ENCODE data around the gene SMIM29. TPM values are rescaled to one million over a fixed set of nuclear protein-coding genes. Genes with fewer than 3 reads are reported as not detected.
"Not testable (repeated sequence)": the region's sequence is repeated elsewhere in the genome, so short reads cannot be mapped to it uniquely, and the experiment has no call there.

Gene SMIM29
- total and polyA plus RNA-seq, 2 donors (not counting 1 experiment from before 2014, with no cell fraction given): 43.6 to 106 TPM

- H3K27ac ChIP-seq (ENCODE audit: low read length in 2 of 2): no peak overlapping the region
- ChIA-PET CTCF (interaction anchor here (1.5 kb wide), 1 partner anchor 154 kb away, joined by 3 read pairs; no protein-coding TSS in a partner anchor), POLR2A (no interaction called here)
- no peak for DNase-seq
- Mint-ChIP-seq H3K27me3 (no peaks in the 10 kb centered on the region), H3K4me3 (no peak overlapping the region), H3K4me1 (no peaks in the 10 kb centered on the region), H3K27ac (no peak overlapping the region), H3K9me3 (ENCODE audit: insufficient read depth) (peaks cover 7% of the 10 kb centered on the region)
- no peak overlapping the region for H3K9ac ChIP-seq (ENCODE audit: low read length)
- peaks cover 0 to 17% (median 9%) of the 10 kb centered on the region in 3 donors for H3K9me3 ChIP-seq (ENCODE audit: control extremely low read depth in 1 of 3, control insufficient read depth in 2 of 3, insufficient read depth in 1 of 3, low read length in 2 of 3)
- ATAC-seq (ENCODE audit: low read depth): no peak
- no peak overlapping the region for H3K4me2 ChIP-seq (replicated peaks; ENCODE audit: low read depth, low read length, poor library complexity, severe bottlenecking)
- intact Hi-C loops (cut with micrococcal nuclease): no loop called here
- H3K27me3 ChIP-seq (replicated peaks in 1 of 4; ENCODE audit: control extremely low read depth in 1 of 4, control insufficient read depth in 3 of 4, insufficient read depth in 4 of 4, low read length in 3 of 4): no peaks in the 10 kb centered on the region
- TF ChIP-seq EZH2 (IDR thresholded peaks at IDR 0.05; ENCODE audit: borderline replicate concordance, insufficient read depth, low read depth, low read length, poor library complexity, severe bottlenecking): no peak
- TF ChIP-seq, protein P1, sequence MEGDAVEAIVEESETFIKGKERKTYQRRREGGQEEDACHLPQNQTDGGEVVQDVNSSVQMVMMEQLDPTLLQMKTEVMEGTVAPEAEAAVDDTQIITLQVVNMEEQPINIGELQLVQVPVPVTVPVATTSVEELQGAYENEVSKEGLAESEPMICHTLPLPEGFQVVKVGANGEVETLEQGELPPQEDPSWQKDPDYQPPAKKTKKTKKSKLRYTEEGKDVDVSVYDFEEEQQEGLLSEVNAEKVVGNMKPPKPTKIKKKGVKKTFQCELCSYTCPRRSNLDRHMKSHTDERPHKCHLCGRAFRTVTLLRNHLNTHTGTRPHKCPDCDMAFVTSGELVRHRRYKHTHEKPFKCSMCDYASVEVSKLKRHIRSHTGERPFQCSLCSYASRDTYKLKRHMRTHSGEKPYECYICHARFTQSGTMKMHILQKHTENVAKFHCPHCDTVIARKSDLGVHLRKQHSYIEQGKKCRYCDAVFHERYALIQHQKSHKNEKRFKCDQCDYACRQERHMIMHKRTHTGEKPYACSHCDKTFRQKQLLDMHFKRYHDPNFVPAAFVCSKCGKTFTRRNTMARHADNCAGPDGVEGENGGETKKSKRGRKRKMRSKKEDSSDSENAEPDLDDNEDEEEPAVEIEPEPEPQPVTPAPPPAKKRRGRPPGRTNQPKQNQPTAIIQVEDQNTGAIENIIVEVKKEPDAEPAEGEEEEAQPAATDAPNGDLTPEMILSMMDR (IDR thresholded peaks at IDR 0.05): no peak
- no peaks in the 10 kb centered on the region for H3K79me2 ChIP-seq (ENCODE audit: control insufficient read depth, insufficient read depth, low read length)
- H4K20me1 ChIP-seq (ENCODE audit: control insufficient read depth, insufficient read depth, low read length, poor library complexity, severe bottlenecking): no peaks in the 10 kb centered on the region
- no peak overlapping the region for H2AFZ ChIP-seq (ENCODE audit: insufficient read depth, low read depth, low read length, poor library complexity, severe bottlenecking)
- no peaks in the 10 kb centered on the region for H3K36me3 ChIP-seq (replicated peaks in 1 of 2; ENCODE audit: control extremely low read depth in 1 of 2, control insufficient read depth in 1 of 2, extremely low read depth in 1 of 2, insufficient read depth in 2 of 2, low read length in 1 of 2)
- no peak overlapping the region for H3K4me3 ChIP-seq (ENCODE audit: control extremely low read depth in 1 of 5, extremely low read depth in 1 of 5, insufficient read depth in 1 of 5, low read depth in 2 of 5, low read length in 4 of 5)
- H3K4me1 ChIP-seq (ENCODE audit: control insufficient read depth in 2 of 2, insufficient read depth in 2 of 2, low read length in 2 of 2): no peaks in the 10 kb centered on the region
- WGBS (ENCODE audit: insufficient coverage): 94% methylated on average over 14 of the region's 17 CpGs
These were observed 11.9 kb upstream of the SMIM29 start for GRCh38 chr6:34260576-34261267.

GRCh38 chr6:34259529-34260069 is 10.8 kb upstream of the SMIM29 start:
- Mint-ChIP-seq H3K4me1 (no peaks in the 10 kb centered on the region), H3K4me3 (no peak overlapping the region), H3K27ac (no peak overlapping the region), H3K9me3 (ENCODE audit: insufficient read depth) (peaks cover 7% of the 10 kb centered on the region), H3K27me3 (no peaks in the 10 kb centered on the region)
- ChIA-PET CTCF (interaction anchor here (1.5 kb wide), 1 partner anchor 155 kb away, joined by 3 read pairs; no protein-coding TSS in a partner anchor), POLR2A (no interaction called here)
- no peak for ATAC-seq (ENCODE audit: low read depth)
- no peak overlapping the region for H2AFZ ChIP-seq (ENCODE audit: insufficient read depth, low read depth, low read length, poor library complexity, severe bottlenecking)
- no peaks in the 10 kb centered on the region for H3K27me3 ChIP-seq (replicated peaks in 1 of 4; ENCODE audit: control extremely low read depth in 1 of 4, control insufficient read depth in 3 of 4, insufficient read depth in 4 of 4, low read length in 3 of 4)
- H3K4me2 ChIP-seq (replicated peaks; ENCODE audit: low read depth, low read length, poor library complexity, severe bottlenecking): no peak overlapping the region
- H3K79me2 ChIP-seq (ENCODE audit: control insufficient read depth, insufficient read depth, low read length): no peaks in the 10 kb centered on the region
- intact Hi-C loops (cut with micrococcal nuclease): no loop called here
- no peak for TF ChIP-seq EZH2 (IDR thresholded peaks at IDR 0.05; ENCODE audit: borderline replicate concordance, insufficient read depth, low read depth, low read length, poor library complexity, severe bottlenecking)
- TF ChIP-seq, protein P1 (IDR thresholded peaks at IDR 0.05): no peak
- H3K9ac ChIP-seq (ENCODE audit: low read length): no peak overlapping the region
- H3K36me3 ChIP-seq (replicated peaks in 1 of 2; ENCODE audit: control extremely low read depth in 1 of 2, control insufficient read depth in 1 of 2, extremely low read depth in 1 of 2, insufficient read depth in 2 of 2, low read length in 1 of 2): no peaks in the 10 kb centered on the region
- WGBS (ENCODE audit: insufficient coverage): no CpG with 5 or more reads among the region's 6 CpGs
- no peak for DNase-seq
- H3K4me3 ChIP-seq (ENCODE audit: control extremely low read depth in 1 of 5, extremely low read depth in 1 of 5, insufficient read depth in 1 of 5, low read depth in 2 of 5, low read length in 4 of 5): no peak overlapping the region
- no peaks in the 10 kb centered on the region for H4K20me1 ChIP-seq (ENCODE audit: control insufficient read depth, insufficient read depth, low read length, poor library complexity, severe bottlenecking)
- no peak overlapping the region for H3K27ac ChIP-seq (ENCODE audit: low read length in 2 of 2)
- H3K9me3 ChIP-seq (ENCODE audit: control extremely low read depth in 1 of 3, control insufficient read depth in 2 of 3, insufficient read depth in 1 of 3, low read length in 2 of 3): peaks cover 0 to 17% (median 9%) of the 10 kb centered on the region in 3 donors
- H3K4me1 ChIP-seq (ENCODE audit: control insufficient read depth in 2 of 2, insufficient read depth in 2 of 2, low read length in 2 of 2): no peaks in the 10 kb centered on the region

DNA sequence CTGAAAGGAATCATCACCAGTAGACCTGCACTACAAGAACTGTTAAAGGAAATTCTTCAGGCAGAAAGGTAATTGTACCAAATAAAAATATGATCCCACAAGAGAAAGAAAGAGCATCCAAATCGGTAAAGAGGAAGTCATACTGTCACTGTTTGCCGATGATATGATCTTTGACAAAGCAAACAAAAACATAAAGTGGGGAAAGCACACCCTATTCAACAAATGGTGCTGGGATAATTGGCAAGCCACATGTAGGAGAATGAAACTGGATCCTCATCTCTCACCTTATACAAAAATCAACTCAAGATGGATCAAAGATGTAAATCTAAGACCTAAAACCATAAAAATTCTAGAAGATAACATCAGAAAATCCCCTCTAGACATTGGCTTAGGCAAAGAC is 3.6 kb upstream of the SMIM29 start:
- CTCF ChIA-PET: interaction anchor here (0.8 kb wide), 1 partner anchor 65 kb away, joined by 3 read pairs; no protein-coding TSS in a partner anchor
- WGBS (ENCODE audit: insufficient coverage): no CpG with 5 or more reads among the region's 2 CpGs
- H3K9me3 Mint-ChIP-seq (ENCODE audit: insufficient read depth); H3K27ac Mint-ChIP-seq; H3K27me3 Mint-ChIP-seq; H2AFZ ChIP-seq (ENCODE audit: insufficient read depth, low read depth, low read length, poor library complexity, severe bottlenecking); H3K27ac ChIP-seq (ENCODE audit: low read length in 2 of 2); H3K4me3 ChIP-seq (ENCODE audit: control extremely low read depth in 1 of 5, extremely low read depth in 1 of 5, insufficient read depth in 1 of 5, low read depth in 2 of 5, low read length in 4 of 5); H3K4me3 Mint-ChIP-seq; POLR2A ChIA-PET; H4K20me1 ChIP-seq (ENCODE audit: control insufficient read depth, insufficient read depth, low read length, poor library complexity, severe bottlenecking); intact Hi-C loops (cut with micrococcal nuclease); ATAC-seq (ENCODE audit: low read depth); H3K9ac ChIP-seq (ENCODE audit: low read length); H3K27me3 ChIP-seq (replicated peaks in 1 of 4; ENCODE audit: control extremely low read depth in 1 of 4, control insufficient read depth in 3 of 4, insufficient read depth in 4 of 4, low read length in 3 of 4); H3K36me3 ChIP-seq (replicated peaks in 1 of 2; ENCODE audit: control extremely low read depth in 1 of 2, control insufficient read depth in 1 of 2, extremely low read depth in 1 of 2, insufficient read depth in 2 of 2, low read length in 1 of 2); H3K4me2 ChIP-seq (replicated peaks; ENCODE audit: low read depth, low read length, poor library complexity, severe bottlenecking); DNase-seq; H3K9me3 ChIP-seq (ENCODE audit: control extremely low read depth in 1 of 3, control insufficient read depth in 2 of 3, insufficient read depth in 1 of 3, low read length in 2 of 3): not testable (repeated sequence)
- Histone ChIP-seq H3K79me2 (ENCODE audit: control insufficient read depth, insufficient read depth, low read length) (peaks cover 14% of the 10 kb centered on the region), H3K4me1 (ENCODE audit: control insufficient read depth in 2 of 2, insufficient read depth in 2 of 2, low read length in 2 of 2) (peaks cover 14 to 21% of the 10 kb centered on the region in 2 donors)
- peaks cover 22% of the 10 kb centered on the region for H3K4me1 Mint-ChIP-seq
